D721Med (cell line): ENCODE measurements around the gene URM1.

Source experiments
- DNase-seq: peaks from one replicate; pipeline ENCODE4 v3.0.0; 2011; ENCODE audit warnings: low spot score; ENCODE audit not compliant: insufficient read length
- FAIRE-seq: peaks from 2 replicates; lab custom pipeline; 2011; peaks lifted over from hg19 to GRCh38; lab: Jason Lieb, UNC
- CTCF ChIP-seq: IDR thresholded peaks from 2 replicates; pipeline ENCODE4 v1.5.1; 2012; ENCODE audit warnings: mild to moderate bottlenecking, control low read depth; ENCODE audit not compliant: insufficient read depth; ENCODE audit errors: missing control alignments

The URM1 gene

GRCh38 chr9:128370752-128371629, at the start of gene URM1:
Gene URM1, plus strand, starts transcription at chr9:128371374. Its CDS starts 7 bp downstream, at chr9:128371381.
- FAIRE-seq (no peak), DNase-seq (peak; percentile 94)
- peak; percentile 18 for TF ChIP-seq CTCF

GRCh38 chr9:128321879-128322403, 49.2 kb upstream of the URM1 start:
- DNase-seq = no peak
- TF ChIP-seq CTCF = no peak
- FAIRE-seq = no peak

GRCh38 chr9:128322404-128323211, 48.6 kb upstream of the URM1 start, which contains the start of the genes COQ4 and TRUB2:
Gene COQ4, plus strand, starts transcription at chr9:128322839. Its CDS starts 20 bp downstream, at chr9:128322859.
Gene TRUB2, minus strand, starts transcription at chr9:128322447. Its CDS starts 39 bp downstream, at chr9:128322408.
- TF ChIP-seq CTCF = no peak
- DNase-seq = peak; percentile 85
- no peak for FAIRE-seq

GRCh38 chr9:128323212-128323730, 47.9 kb upstream of the URM1 start:
- TF ChIP-seq CTCF = no peak
- DNase-seq (no peak), FAIRE-seq (no peak)

- DNase-seq (no peak), FAIRE-seq (no peak)
- no peak for TF ChIP-seq CTCF
Observed at GRCh38 chr9:128323791-128324190, 47.4 kb upstream of the URM1 start.

GRCh38 chr9:128324401-128324800, 46.8 kb upstream of the URM1 start:
- DNase-seq (no peak), FAIRE-seq (no peak)
- no peak for TF ChIP-seq CTCF
